Glomerular endothelial cell (primary cell): ENCODE data around the gene CEP70. TPM values are rescaled to one million over a fixed set of nuclear protein-coding genes. Genes with fewer than 3 reads are reported as not detected.
"Not testable (repeated sequence)": the region's sequence is repeated elsewhere in the genome, so short reads cannot be mapped to it uniquely, and the experiment has no call there.

Experiments
- DNase-seq: peaks from one replicate; pipeline ENCODE4 v3.0.0-alpha.2; 2011; ENCODE audit warnings: low read depth, low spot score; ENCODE audit errors: extremely low read depth
- total RNA-seq: library from RNA; depleted of rRNA; stranded (reverse); fragments of >200 nt; gene quantifications from 2 replicates; pipeline ENCODE4 v1.2.3, GENCODE V29; 2015

Gene CEP70
- total RNA-seq, 1 donor from 2014 or later: 11.8 TPM

DNA sequence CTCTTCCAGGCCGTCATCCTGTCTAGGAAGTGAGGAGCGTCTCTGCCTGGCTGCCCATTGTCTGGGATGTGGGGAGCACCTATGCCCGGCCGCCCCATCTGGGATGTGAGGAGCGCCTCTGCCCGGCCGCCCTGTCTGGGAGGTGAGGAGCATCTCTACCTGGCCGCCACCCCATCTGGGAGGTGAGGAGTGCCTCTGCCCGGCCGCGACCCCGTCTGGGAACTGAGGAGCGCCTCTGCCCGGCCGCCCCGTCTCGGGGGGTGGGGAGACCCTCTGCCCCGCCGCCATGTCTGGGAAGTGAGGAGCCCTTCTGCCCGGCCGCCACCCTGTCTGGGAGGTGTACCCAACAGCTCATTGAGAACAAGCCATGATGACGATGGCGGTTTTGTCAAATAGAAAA, 72.6 kb downstream of the CEP70 start:
- DNase-seq: not testable (repeated sequence)

DNA sequence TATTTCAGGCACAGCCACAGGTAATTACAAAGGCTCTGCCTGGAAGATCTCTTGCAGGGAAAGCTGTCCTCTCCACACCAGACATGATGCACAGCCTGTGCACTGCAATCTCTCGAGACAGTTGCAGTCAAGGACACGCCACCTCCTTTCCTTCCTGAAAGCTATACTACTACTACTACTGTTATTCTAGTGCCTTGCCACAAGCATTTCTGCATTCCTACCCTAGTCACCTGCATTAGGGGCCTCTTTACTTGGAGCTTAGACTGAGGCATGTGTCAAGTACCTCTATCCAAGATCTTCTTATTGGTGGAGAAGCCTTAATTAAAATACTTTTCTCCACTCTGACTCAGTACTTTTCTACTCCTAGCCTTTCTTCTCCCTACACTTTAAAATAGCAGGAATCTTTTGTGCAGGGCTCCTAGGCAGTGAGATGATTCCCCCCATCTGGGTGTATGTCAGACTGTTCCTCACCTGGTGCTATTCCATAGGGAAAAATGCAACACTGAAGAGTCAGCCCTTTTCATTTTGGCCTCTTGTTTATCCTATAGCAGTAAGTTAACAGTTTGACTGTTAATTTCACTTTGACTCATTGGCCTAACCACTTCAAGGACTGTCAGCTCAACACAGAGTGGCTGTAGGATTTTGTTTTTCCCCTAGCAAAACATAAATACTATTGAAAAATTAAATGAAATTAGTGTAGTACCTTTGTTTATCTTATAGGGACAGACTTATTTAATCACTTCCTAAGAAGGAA, 80.8 kb downstream of the CEP70 start:
- no peak for DNase-seq

DNA sequence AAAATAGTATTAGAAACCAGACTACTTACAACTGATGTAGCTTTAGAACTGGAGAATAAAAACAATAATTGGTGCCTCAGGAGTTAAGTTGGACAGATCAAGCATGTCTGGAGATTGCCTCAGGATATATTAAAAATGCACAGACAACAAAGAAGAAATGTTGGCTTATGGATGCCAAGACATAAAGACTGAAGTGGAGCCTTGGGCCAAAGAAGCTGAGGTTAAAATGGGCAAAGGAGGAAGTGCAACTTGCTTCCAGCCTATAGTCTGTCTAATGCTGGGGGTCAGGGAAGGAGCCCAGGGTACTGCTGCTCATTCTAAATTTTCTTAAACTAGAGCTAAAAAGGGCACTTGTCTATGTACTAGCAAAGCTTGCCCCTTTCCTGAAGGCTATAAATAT, 82.1 kb downstream of the CEP70 start:
- no peak for DNase-seq

DNA sequence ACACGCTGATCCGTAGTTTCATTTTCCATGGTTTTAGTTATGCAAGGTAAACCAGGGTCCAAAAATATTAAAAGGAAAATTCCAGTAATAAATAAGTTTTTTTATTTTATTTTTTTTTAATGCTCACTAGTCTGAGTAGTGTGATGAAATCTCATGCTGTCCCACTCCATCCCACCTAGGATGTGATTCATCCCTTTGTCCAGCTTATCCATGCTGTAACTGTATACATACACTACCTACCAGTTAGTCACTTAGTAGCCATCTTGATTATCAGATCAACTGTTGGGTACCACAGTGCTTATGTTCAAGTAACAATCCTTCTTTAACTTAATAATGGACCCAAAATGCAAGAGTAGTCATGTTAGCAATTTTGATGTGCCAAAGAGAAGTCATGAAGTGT, 84.5 kb downstream of the CEP70 start:
- no peak for DNase-seq

DNA sequence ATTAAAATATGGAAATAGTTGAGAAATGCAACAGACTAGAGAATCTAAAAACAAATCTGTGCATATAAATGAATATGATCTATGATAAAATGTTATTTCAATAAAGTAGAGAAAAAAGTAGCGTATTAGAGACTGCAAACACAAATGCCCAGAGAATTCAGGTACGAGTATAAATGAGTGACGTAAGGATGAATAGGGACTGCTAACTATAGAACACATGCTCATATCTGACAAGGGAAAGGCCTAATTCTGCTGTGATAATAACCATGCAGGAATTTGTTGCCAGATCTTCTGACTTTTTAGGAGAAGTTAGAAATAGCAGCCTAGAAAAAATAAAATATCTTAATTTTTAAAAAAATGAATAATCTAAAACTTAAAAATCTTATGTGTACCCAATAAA, 86.5 kb downstream of the CEP70 start:
- DNase-seq: no peak

DNA sequence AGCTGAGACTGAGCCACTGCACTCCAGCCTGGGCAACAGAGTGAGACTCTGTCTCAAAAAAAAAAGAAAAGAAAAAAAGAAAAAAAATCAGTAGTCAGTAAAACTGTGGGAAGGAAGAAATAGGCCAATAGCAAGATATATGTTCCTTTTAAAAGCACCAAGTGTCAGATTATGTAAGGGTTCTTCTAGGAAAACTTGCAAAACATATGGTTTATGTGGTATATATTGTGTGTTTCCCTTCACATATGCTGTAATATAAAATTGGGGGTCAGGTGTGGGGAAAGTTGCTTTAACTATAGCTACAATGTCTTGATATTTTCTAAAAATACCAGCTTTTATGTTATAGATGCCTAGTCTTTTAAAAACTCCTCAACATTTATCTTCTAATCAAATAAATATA, 95.1 kb downstream of the CEP70 start:
- DNase-seq: no peak

DNA sequence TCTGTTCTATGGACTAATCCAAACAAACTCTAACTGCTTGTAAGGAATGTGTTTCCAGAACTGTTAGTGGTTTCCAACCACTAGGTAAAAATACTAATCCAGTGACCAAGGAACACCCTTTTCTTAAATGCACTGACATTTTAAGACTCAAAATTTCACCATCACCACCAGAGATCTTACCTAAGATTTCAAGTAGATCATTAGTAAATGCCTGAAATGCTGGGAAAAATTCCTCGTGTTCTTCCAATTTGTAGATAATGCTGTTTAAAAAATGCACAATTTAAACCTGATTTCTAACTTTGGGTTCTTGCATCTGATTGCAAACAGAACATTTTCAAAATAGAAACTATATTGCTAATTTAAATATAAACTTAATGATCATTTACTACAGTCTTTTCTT, 96.2 kb downstream of the CEP70 start:
- DNase-seq: no peak

DNA sequence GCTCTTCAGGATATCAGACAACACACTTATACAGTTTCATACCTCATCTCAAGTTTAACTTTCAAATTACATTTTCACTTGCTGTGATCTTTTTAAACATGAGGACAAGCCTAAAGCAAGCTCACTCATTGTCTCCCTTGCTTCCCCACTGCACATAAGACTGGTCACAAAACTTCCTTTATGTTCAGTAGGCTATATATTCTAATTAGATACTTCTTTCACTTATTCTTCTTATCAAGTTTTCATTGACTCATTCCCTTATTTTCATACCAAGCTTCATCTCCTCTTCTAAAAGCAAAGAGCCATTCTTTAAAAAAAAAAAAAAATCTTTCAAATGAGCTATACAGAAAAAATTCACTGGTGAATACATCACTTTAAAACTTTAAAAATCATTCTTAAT, 97.0 kb downstream of the CEP70 start:
- no peak for DNase-seq

DNA sequence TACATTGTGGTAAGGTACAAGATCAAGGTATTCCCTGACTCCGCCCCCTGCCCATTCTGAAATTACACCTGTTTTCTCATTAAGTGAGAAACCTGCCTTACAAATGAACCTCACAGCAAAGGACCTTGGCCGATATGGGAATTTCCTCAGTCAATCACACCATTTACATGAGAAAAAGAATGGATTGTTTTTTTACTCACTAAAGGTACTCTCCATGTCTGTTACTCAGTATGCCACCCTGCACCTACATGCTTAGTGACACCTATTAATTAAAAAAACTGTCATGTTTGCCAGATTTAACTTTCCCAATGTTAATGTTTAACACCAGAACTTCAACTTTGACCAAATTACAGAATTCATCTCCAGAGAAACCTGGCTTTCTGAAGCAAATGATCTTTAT, 97.6 kb downstream of the CEP70 start:
- DNase-seq: no peak

DNA sequence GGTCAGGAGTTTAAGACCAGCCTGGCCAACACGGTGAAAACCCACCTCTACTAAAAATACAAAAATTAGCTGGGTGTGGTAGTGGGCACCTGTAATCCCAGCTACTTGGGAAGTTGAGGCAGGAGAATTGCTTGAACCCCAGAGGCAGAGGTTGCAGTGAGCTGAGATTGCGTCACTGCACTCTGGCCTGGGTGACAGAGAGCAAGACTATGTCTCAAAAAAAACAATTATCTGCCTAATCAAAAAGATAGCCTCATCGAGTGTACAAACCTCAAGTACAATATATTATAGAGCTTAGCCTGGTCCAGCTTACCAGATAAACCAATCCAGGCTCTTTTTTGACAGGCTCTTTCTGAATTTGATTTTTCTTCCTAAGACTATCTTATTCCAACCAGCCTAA, 98.4 kb downstream of the CEP70 start:
- DNase-seq: not testable (repeated sequence)

DNA sequence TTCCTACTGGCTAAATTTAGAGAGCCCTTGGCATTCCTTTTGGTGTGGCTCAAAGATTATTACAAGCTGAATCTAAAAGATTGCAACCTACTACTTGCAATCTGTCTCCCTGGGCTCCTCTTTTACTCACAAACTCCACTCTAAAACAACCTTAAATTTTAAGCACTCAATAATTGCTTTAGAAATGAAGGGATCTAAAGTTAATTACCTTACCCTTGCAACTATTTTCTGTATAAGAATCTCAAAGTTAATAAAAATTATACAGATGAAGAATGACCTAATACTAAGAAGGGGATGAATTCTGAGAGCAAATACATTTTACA, 99.5 kb downstream of the CEP70 start:
- DNase-seq: no peak

DNA sequence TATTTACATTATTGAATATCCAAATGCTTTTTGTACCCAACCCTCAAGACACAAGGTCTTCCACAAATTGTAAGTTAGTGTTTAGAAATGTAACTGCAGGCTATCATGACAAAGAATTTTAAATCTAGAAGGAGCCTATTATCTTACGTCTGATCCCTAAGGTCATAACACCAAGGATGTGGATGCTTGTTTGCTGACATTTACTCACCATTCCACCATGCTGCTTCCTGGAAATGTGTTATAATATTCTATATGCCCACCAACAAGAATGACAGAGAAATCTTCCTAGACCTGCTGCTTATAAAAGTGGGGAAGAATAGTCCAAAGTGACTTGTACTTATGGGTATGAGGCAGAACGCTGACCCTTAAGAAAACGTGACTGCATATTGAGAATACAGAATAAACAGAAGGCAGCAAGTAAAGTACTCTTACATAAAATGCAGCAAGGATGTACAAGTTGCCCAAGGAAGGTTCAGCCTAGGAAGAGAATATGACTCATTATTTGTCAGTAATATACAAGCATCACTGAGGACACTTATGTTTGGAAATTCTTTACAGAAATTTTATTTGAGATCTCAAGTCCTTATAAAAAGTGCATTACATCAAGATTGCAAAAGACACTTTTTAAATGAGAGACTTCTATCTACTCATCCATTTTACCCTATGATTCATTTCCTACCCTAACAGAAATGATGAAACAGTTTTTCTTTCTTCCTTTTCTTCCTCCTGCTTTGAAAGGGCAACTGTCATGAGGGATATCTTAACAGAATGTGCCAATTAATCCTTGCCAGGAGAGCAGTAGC, 100.1 kb downstream of the CEP70 start:
- no peak for DNase-seq

DNA sequence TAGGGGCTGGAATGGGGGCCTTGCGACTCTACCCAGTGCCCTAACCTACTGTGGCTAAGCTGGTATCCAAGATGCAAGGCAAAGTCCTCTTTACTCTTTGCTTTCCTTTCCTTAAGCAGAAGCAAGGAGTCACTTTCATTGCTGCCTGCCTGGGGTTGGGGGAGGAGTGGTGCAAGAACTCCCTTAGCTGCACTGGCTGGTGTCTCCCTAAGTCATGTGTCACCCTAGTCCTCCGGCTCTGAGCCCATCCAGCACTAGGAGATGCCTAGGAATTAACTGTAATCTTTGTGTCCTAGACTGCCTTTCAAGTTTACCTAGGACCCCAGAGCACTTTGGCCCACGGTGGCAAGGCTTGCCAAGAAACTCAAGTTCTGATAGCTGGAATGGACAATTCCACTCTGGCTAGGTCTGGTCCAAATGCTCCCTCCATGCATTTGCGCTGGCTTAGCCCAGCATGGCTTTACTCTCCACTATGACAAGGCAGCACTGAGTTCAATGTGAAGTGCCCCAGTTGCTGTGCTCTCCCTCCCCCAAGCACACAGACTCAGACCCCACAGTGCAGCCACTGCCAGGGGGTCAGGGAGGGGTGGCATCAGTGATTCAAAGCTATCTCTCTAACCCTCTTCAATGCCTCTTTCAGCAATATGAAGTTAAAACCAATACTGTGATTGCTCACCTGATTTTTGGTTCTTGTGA, 100.9 kb downstream of the CEP70 start:
- no peak for DNase-seq

DNA sequence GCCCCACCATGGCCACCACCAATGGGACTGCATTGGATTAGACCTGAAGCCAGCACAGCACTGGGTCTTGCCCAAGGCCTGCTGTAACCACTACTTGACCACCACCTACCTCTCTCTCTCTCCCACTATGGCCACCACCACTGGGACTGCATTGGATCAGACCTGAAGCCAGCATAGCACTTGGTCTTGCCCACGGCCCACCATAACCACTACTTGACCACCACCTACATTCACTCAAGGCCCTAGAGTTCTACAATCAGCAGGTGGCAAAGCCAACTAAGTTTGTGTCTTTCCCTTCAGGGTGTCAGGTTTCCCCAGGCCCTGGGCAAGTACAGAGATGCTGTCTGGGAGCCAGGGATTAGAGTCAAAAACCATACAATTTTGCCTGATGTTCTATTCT, 102.1 kb downstream of the CEP70 start:
- no peak for DNase-seq

DNA sequence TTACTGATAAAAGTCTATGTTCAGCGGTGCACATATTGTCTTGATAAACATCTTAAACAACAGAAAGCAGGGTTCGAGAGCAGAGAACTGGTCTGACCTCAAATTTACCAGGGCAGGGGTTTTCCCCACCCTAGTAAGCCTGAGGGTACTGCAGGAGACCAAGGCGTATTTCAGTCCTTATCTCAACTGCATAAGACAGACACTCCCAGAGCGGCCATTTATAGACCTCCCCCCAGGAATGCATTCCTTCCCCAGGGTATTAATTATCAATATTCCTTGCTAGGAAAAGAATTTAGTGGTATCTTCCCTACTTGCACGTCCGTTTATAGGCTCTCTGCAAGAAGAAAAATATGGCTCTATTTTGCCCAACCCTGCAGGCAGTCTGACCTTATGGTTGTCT, 107.5 kb downstream of the CEP70 start:
- not testable (repeated sequence) for DNase-seq

DNA sequence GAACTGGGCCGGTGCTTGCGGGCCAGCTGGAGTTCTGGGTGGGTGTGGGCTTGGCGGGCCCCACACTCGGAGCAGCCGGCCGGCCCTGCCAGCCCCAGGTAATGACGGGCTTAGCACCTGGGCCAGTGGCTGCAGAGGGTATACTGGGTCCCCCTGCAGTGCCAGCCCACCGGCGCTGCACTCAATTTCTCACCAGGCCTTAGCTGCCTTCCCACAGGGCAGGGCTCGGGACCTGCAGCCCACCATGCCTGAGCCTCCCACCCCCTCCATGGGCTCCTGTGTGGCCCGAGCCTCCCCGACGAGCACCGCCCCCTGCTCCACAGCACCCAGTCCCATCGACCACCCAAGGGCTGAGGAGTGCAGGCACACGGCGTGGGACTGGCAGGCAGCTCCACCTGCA, 109.4 kb downstream of the CEP70 start:
- not testable (repeated sequence) for DNase-seq

DNA sequence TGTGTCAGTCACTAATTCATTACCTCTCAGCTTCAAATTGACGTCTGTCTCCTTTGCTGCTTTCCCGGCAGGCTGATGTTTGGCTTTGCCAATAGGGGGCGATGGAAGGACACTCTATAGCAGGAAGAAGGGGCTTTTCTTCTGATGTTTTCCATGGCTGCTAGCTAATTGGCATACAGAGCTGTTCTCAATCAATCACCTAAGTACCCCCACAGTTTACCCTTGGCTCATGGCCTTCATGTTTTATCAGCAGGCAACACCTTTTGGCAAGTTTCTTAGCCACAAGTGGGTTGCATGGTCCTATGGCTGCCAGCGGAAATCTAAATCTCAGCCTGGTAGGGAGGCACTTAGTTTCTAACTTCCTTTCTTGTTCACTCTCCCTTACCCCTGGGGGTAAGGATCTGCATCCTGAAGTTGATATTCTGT, 114.6 kb downstream of the CEP70 start:
- DNase-seq: no peak

DNA sequence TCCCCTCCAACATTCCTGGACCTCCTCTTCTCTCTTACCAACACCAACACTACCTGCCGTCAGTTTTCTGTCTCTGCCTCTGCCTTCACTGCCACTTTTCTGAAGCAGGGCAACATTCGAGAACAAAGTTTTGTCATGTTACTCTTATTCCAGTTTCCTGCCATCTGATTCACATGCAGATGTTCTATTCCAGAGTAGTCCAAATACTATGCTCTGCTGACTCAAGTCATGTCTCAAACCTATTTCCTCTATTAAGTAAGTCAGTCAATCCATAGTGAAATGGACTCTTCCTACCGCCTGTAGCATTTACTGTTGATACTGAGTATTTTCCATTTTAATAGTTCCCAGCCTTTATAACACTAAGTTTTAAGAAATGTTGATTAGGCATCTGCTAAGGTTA, 116.3 kb downstream of the CEP70 start:
- DNase-seq: no peak

DNA sequence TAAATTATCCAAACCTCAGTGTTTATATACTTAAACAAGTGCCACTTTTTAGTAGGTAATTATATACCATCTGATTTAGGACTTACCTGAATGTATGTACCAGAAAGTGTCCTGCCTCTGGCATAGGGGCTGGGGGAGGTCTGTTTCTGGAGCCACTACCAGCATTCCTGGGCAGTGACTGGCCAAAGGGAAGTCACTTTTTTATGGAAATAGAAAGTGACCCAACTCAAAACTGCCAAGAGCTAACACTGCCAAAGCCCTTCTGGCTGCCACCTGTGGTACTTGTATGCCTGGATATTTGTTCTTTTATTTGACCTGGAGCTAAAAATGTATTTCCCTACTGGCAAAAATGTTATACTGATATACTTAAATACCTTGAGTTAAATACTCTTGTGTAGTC, 116.9 kb downstream of the CEP70 start:
- no peak for DNase-seq

DNA sequence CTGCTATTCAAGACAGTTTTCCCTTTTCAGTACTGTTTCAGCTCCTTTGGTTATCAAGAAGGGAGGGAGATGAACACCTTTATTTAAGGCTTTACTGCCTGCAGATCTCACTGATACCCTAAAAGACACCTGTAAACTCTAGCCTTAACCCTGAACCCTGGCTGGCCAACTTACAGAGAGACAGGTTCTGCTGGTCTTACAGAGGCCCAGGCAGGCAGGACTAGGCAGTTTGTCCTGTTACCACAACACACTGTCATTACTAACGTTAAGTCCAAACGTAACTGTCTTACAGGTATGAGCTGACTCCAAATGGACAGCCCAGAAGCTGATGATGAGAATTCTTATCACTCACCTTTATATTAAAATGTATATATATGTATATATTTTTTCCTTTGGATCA, 117.5 kb downstream of the CEP70 start:
- no peak for DNase-seq

DNA sequence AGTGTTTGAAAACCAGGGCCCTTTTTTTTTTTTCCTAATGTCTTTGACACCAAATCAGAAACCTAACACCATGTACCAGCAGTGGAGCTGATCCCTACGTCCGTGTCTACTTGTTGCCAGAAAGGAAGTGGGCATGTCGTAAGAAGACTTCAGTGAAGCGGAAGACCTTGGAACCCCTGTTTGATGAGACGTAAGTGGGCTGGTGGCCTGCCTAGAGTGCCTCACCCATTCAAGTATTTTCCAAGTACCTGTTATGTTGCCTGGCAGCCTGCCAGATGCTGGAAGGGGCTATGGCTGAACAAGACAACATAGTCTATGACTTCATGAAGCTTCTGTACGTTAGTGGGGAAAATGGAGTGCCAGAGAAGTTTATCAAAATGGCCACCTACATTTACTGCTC, 119.9 kb downstream of the CEP70 start:
- DNase-seq: no peak

DNA sequence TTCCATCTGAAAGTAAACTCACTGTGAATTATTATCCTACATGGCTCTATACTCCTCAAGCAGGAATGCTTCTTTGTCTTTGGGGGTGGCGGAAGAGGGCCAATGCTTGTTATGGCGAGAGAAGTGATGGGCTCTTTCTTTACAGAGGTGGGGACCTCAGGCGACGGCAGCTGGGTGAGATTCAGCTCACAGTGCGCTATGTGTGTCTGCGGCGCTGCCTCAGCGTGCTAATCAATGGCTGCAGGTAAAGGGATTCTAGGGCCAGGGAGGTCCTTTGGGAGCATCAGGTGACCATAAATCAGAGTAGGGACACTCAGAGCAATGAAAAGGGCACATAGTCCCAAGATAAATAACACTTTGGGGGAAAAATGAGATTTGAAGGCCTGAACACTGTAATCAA, 120.7 kb downstream of the CEP70 start:
- no peak for DNase-seq
